Sigmoid colon (tissue), 7 donors: ENCODE results near the gene MTF2. TPM values are rescaled to one million over a fixed set of nuclear protein-coding genes. Genes with fewer than 3 reads are reported as not detected.

Experiments
- DNase-seq: peaks from one replicate; pipeline ENCODE4 v3.0.0-alpha.2; 2019
- H3K27ac ChIP-seq, 4 donors: fragments of 200-600 bp; sonication (generic); one replicate each; pipeline ENCODE4 v1.5.1; 2016 to 2019; ENCODE audit warnings: mild to moderate bottlenecking in 1 of 4
- H3K27me3 ChIP-seq, 3 donors: fragments of 200-600 bp; sonication (generic); one replicate each; pipeline ENCODE4 v1.5.1; 2019; ENCODE audit warnings: mild to moderate bottlenecking in 1 of 3
- H3K36me3 ChIP-seq, 4 donors: fragments of 200-600 bp; sonication (generic); one replicate each; pipeline ENCODE4 v1.5.1; 2016 to 2019
- H3K4me1 ChIP-seq, 4 donors: fragments of 200-600 bp; sonication (generic); one replicate each; pipeline ENCODE4 v1.5.1; 2017 to 2019
- H3K4me3 ChIP-seq, 4 donors: fragments of 200-600 bp; sonication (generic); one replicate each; pipeline ENCODE4 v1.5.1; 2017 to 2019; ENCODE audit warnings: mild to moderate bottlenecking in 2 of 4, moderate library complexity in 1 of 4
- H3K9me3 ChIP-seq, 4 donors: fragments of 200-600 bp in 3 of 4; sonication (generic) in 3 of 4; one replicate each; pipeline versions ENCODE4 v1.5.1 to v1.6.1; 2013 to 2019
- EP300 ChIP-seq, 4 donors: sonication (generic); formaldehyde crosslinking; IDR thresholded peaks; one replicate each; pipeline ENCODE4 v1.6.1; 2017; ENCODE audit warnings: antibody characterized with exemption in 4 of 4
- POLR2A ChIP-seq, 2 donors: fragments of 450-650 bp; IDR thresholded peaks; one replicate each; pipeline ENCODE4 v1.6.1; 2016; ENCODE audit warnings: antibody characterized with exemption in 2 of 2, mild to moderate bottlenecking in 2 of 2, moderate library complexity in 2 of 2
- POLR2AphosphoS5 ChIP-seq, 4 donors: sonication (generic); formaldehyde crosslinking; IDR thresholded peaks; one replicate each; pipeline ENCODE4 v1.6.1; 2017; ENCODE audit warnings: antibody characterized with exemption in 4 of 4
- WGBS, 2 donors: extraction: QIAGEN DNeasy Blood & Tissue Kit; methylation state at CpG; one replicate each; pipeline ENCODE4 v1.1.7; 2013; 5-methylcytosine and 5-hydroxymethylcytosine counted together
- intact Hi-C: fragments of 100-400 bp; cut with DNase I; formaldehyde crosslinking; loops from one replicate; pipeline ENCODE4 v1.15.1; 2023
- polyA plus RNA-seq, 3 donors: library from polyadenylated mRNA; stranded (reverse); fragments of 200-250 nt; gene quantifications; one replicate each; pipeline ENCODE4 v1.2.3, GENCODE V29; 2013
- total RNA-seq, 4 donors: library from RNA; depleted of rRNA; stranded (reverse); fragments of >200 nt; gene quantifications; one replicate each; pipeline ENCODE4 v1.1.0, GENCODE V29; 2016
- TF ChIP-seq, protein P1 (sequence below), 4 experiments: fragments of 450-650 bp in 3 of 4; fragments of 200-600 bp in 1 of 4; IDR thresholded peaks; one replicate each; pipeline ENCODE4 v1.5.1; 2016 to 2019; ENCODE audit warnings: antibody characterized with exemption in 4 of 4, mild to moderate bottlenecking in 3 of 4, moderate library complexity in 2 of 4
- donor health status: healthy with polysubstance abuse.
- donor health status: Bipolar disorder and iron deficiency.
- donor health status: healthy.

MTF2 gene
- total and polyA plus RNA-seq, 7 donors: 7.2 to 17.8 (median 12.3) TPM

DNA sequence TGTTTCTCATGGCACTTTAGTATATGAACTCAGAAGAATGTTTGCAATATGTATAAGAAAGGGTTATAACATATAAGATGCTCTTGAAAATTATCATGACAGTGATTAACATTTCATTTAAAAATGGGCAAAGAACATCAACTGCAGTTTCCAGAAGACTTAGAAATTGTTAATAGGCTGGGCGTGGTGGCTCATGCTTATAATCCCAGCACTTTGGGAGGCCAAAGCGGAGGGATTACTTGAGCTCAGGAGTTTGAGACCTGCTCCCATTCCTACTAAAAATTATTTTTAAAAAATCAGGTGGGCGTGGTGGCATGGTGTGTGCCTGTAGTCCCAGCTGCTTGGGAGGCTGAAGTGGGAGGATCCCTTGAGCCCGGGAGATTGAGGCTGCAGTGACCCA is 23.1 kb downstream of the MTF2 start:
- H3K27me3 ChIP-seq: no peaks in the 10 kb centered on the region
- H3K4me3 ChIP-seq: no peak overlapping the region
- intact Hi-C loops: no loop called here
- H3K4me1 ChIP-seq: peaks cover 0 to 5% (median 0%) of the 10 kb centered on the region in 4 donors
- no peak for TF ChIP-seq POLR2A (IDR thresholded peaks at IDR 0.05)
- TF ChIP-seq, protein P1, sequence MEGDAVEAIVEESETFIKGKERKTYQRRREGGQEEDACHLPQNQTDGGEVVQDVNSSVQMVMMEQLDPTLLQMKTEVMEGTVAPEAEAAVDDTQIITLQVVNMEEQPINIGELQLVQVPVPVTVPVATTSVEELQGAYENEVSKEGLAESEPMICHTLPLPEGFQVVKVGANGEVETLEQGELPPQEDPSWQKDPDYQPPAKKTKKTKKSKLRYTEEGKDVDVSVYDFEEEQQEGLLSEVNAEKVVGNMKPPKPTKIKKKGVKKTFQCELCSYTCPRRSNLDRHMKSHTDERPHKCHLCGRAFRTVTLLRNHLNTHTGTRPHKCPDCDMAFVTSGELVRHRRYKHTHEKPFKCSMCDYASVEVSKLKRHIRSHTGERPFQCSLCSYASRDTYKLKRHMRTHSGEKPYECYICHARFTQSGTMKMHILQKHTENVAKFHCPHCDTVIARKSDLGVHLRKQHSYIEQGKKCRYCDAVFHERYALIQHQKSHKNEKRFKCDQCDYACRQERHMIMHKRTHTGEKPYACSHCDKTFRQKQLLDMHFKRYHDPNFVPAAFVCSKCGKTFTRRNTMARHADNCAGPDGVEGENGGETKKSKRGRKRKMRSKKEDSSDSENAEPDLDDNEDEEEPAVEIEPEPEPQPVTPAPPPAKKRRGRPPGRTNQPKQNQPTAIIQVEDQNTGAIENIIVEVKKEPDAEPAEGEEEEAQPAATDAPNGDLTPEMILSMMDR (IDR thresholded peaks at IDR 0.05): no peak
- TF ChIP-seq POLR2AphosphoS5 (IDR thresholded peaks at IDR 0.05): no peak
- TF ChIP-seq EP300 (IDR thresholded peaks at IDR 0.05): no peak
- DNase-seq: no peak
- WGBS, 2 donors: 95% methylated on average over 4 of the region's 4 CpGs
- no peak overlapping the region for H3K27ac ChIP-seq
- peaks cover 0 to 1% (median 0%) of the 10 kb centered on the region in 4 donors for H3K36me3 ChIP-seq
- peaks cover 0 to 1% (median 0%) of the 10 kb centered on the region in 4 donors for H3K9me3 ChIP-seq

DNA sequence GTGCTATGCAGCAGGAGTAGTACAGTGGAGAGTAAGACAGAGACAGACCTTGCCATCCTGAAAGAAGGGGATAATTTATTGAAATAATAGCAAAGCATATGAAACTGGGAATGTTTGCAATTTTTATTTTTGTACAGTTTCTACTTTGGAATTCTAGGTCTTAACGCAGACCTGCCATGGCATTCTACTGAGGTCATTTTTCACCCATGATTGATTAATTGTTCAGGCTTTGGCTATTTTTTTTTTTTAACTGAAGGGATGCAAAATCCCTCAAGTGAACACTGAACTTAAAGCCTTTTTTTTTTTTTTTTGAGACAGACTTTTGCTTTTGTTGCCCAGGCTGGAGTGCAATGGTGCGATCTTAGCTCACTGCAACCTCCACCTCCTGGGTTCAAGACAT is 27.1 kb downstream of the MTF2 start:
- Histone ChIP-seq H3K36me3 (peaks cover 0 to 5% (median 0%) of the 10 kb centered on the region in 4 donors), H3K4me3 (no peak overlapping the region), H3K9me3 (peaks cover 0 to 4% (median 0%) of the 10 kb centered on the region in 4 donors), H3K27ac (no peak overlapping the region), H3K27me3 (no peaks in the 10 kb centered on the region), H3K4me1 (peaks cover 0 to 12% (median 3%) of the 10 kb centered on the region in 4 donors)
- intact Hi-C loops: no loop called here
- TF ChIP-seq, protein P1 (IDR thresholded peaks at IDR 0.05): no peak
- no peak for TF ChIP-seq EP300 (IDR thresholded peaks at IDR 0.05)
- TF ChIP-seq POLR2AphosphoS5 (IDR thresholded peaks at IDR 0.05): no peak
- no peak for TF ChIP-seq POLR2A (IDR thresholded peaks at IDR 0.05)
- no peak for DNase-seq
- 95 to 97% methylated on average over 2 of the region's 2 CpGs for WGBS, 2 donors

DNA sequence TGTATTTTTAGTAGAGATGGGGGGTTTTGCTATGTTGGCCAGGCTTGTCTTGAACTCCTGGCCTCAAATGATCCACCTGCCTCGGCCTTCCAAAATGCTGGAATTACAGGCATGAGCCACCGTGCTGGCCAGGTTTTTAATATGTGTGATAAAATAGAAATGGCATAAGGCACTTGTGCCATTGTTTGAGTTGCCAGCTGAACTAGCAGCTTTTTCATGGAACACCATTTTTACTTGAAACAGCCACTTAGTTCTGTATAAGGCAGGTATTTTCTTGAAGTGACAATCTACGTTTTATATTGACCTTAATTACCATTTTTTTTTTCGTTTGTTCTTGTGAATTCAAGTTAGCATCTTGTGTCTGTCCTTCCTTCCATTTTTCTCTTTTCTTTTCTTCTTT is 28.3 kb downstream of the MTF2 start:
- no peak overlapping the region for H3K4me3 ChIP-seq
- no peak for DNase-seq
- H3K36me3 ChIP-seq: peaks cover 0 to 5% (median 0%) of the 10 kb centered on the region in 4 donors
- H3K9me3 ChIP-seq: peaks cover 0 to 4% (median 0%) of the 10 kb centered on the region in 4 donors
- no peak for TF ChIP-seq POLR2A (IDR thresholded peaks at IDR 0.05)
- TF ChIP-seq, protein P1 (IDR thresholded peaks at IDR 0.05): no peak
- no peak for TF ChIP-seq EP300 (IDR thresholded peaks at IDR 0.05)
- no peak for TF ChIP-seq POLR2AphosphoS5 (IDR thresholded peaks at IDR 0.05)
- H3K27me3 ChIP-seq: no peaks in the 10 kb centered on the region
- no peak overlapping the region for H3K27ac ChIP-seq
- WGBS, 2 donors: 95 to 99% methylated on average over 4 of the region's 4 CpGs
- intact Hi-C loops: no loop called here
- peaks cover 0 to 21% (median 7%) of the 10 kb centered on the region in 4 donors for H3K4me1 ChIP-seq

DNA sequence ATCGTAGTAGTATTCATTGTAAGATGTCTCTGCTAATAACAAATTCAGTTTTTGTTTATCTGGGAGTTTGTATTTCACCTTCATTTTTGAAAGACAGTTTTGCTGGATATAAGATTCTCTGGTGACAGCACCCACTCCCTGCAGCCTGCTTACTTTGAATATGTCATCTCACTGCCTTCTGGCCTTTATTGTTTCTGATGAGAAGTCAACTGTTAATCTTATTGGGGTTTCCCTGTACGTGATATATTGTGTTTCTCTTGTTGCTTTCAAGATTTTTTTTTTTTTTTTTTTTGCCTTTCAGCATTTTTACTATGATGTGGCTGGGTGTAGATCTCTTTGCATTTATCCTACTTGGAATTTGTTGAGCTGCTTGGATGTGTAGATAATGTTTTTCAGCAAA is 29.3 kb downstream of the MTF2 start:
- WGBS, 2 donors: 98% methylated on average over 2 of the region's 2 CpGs

More for the DNA sequence above, 29.3 kb downstream of the MTF2 start:
- intact Hi-C loops: no loop called here
- H3K36me3 ChIP-seq: peaks cover 0 to 5% (median 0%) of the 10 kb centered on the region in 4 donors
- H3K27ac ChIP-seq: no peak overlapping the region
- no peaks in the 10 kb centered on the region for H3K27me3 ChIP-seq
- H3K9me3 ChIP-seq: peaks cover 0 to 4% (median 0%) of the 10 kb centered on the region in 4 donors
- no peak for DNase-seq
- TF ChIP-seq EP300 (IDR thresholded peaks at IDR 0.05): no peak
- TF ChIP-seq, protein P1 (IDR thresholded peaks at IDR 0.05): no peak
- TF ChIP-seq POLR2A (IDR thresholded peaks at IDR 0.05): no peak
- TF ChIP-seq POLR2AphosphoS5 (IDR thresholded peaks at IDR 0.05): no peak
- H3K4me1 ChIP-seq: peaks cover 0 to 21% (median 7%) of the 10 kb centered on the region in 4 donors
- H3K4me3 ChIP-seq: no peak overlapping the region
